ENCODE data around the gene KLHL13. TPM values are rescaled to one million over a fixed set of nuclear protein-coding genes. Genes with fewer than 3 reads are reported as not detected.

Gene KLHL13
- total and polyA plus RNA-seq, 2 of the 8 experiments (the other 6 are each of a cell fraction or from before 2014, with no cell fraction given): 6.4 to 12.8 TPM

GRCh38 chrX:117990438-117990837, 126.2 kb downstream of the KLHL13 start (continued):
- TF ChIP-seq KDM4A (IDR thresholded peaks at IDR 0.05; ENCODE audit: low read depth, low read length, severe bottlenecking): no peak
- no peak for TF ChIP-seq SUZ12 (IDR thresholded peaks at IDR 0.05; ENCODE audit: low read length)
- TF ChIP-seq KDM5A (IDR thresholded peaks at IDR 0.05; ENCODE audit: low read length): no peak

Measured in H1 (cell line).